K562 (cell line): Measurements from ENCODE around the gene SRC. TPM values are rescaled to one million over a fixed set of nuclear protein-coding genes. Genes with fewer than 3 reads are reported as not detected.

Experiments used
- CBFA2T2 ChIP-seq: fragments of 450-650 bp; conservative IDR thresholded peaks from 2 replicates; pipeline ENCODE4 v1.6.1; 2017; ENCODE audit warnings: mild to moderate bottlenecking
- CBX5 ChIP-seq: IDR thresholded peaks from 2 replicates; pipeline ENCODE4 v1.6.1; 2014; ENCODE audit warnings: low read depth, borderline replicate concordance
- CHCHD3 ChIP-seq: fragments of 250-450 bp; sonication (Bioruptor Pico); IDR thresholded peaks from 2 replicates; pipeline ENCODE4 v2.1.2; 2022; ENCODE audit warnings: mild to moderate bottlenecking
- GATAD2A ChIP-seq: fragments of 450-650 bp; IDR thresholded peaks from 2 replicates; pipeline ENCODE4 v1.6.1; 2017
- HDAC6 ChIP-seq: IDR thresholded peaks from 2 replicates; pipeline ENCODE4 v1.6.1; 2012; ENCODE audit warnings: low read depth, mild to moderate bottlenecking, control low read depth, inconsistent platforms, low read length, moderate library complexity
- HOMEZ ChIP-seq: fragments of 250-450 bp; sonication (Bioruptor Pico); IDR thresholded peaks from 2 replicates; pipeline ENCODE4 v1.4.0; 2020; ENCODE audit warnings: mild to moderate bottlenecking, moderate library complexity
- MAZ ChIP-seq, 2 experiments: fragments of 450-650 bp in 1 of 2; sonication (generic) in 1 of 2; formaldehyde crosslinking; IDR thresholded peaks in 1 of 2; conservative IDR thresholded peaks in 1 of 2; 2 replicates each; pipeline versions ENCODE4 v1.4.0 to v1.5.0; 2020; ENCODE audit warnings: mild to moderate bottlenecking in 1 of 2, missing genetic modification reagents in 1 of 2
- MCM3 ChIP-seq: fragments of 450-650 bp; IDR thresholded peaks from 2 replicates; pipeline ENCODE4 v1.6.1; 2016
- MECOM ChIP-seq: fragments of 250-450 bp; sonication (Bioruptor Pico); IDR thresholded peaks from 2 replicates; pipeline ENCODE4 v1.8.0; 2022; ENCODE audit warnings: inconsistent platforms
- MEIS2 ChIP-seq: fragments of 450-650 bp; IDR thresholded peaks from 2 replicates; pipeline ENCODE4 v1.6.1; 2014; ENCODE audit warnings: mild to moderate bottlenecking; ENCODE audit not compliant: partially characterized antibody
- PHB2 ChIP-seq: fragments of 450-650 bp; IDR thresholded peaks from 2 replicates; pipeline ENCODE4 v1.6.1; 2017; ENCODE audit warnings: low read depth
- POLR3A ChIP-seq: IDR thresholded peaks from 2 replicates; pipeline ENCODE4 v1.6.1; 2011; ENCODE audit warnings: borderline replicate concordance, mild to moderate bottlenecking, moderate library complexity; ENCODE audit not compliant: insufficient read length, insufficient read depth; ENCODE audit errors: extremely low read depth
- RBM14 ChIP-seq: fragments of 200-400 bp; formaldehyde crosslinking; IDR thresholded peaks from 2 replicates; pipeline ENCODE4 v1.6.1; 2018; ENCODE audit warnings: low read depth, mild to moderate bottlenecking, low read length, moderate library complexity, borderline replicate concordance; ENCODE audit not compliant: insufficient read depth
- SIRT6 ChIP-seq: IDR thresholded peaks from one replicate; pipeline ENCODE4 v1.6.1; 2012; ENCODE audit warnings: low read depth, mild to moderate bottlenecking, control low read depth, inconsistent platforms, low read length, moderate library complexity
- SNRNP70 ChIP-seq: fragments of 200-400 bp; formaldehyde crosslinking; optimal IDR thresholded peaks from 2 replicates; pipeline ENCODE3; 2017; ENCODE audit warnings: low read depth, low read length
- STAT5A ChIP-seq: IDR thresholded peaks from 2 replicates; pipeline ENCODE4 v1.6.1; 2012; ENCODE audit warnings: low read length, inconsistent platforms, borderline replicate concordance
- TBL1XR1 ChIP-seq, 2 experiments: IDR thresholded peaks; 2 replicates each; pipeline ENCODE4 v1.6.1; 2012; ENCODE audit warnings: improper control_type of control experiment in 2 of 2, low read length in 2 of 2, mild to moderate bottlenecking in 1 of 2
- ZNF24 ChIP-seq: fragments of 450-650 bp; IDR thresholded peaks from 2 replicates; pipeline ENCODE4 v1.6.1; 2016
- ZNF583 ChIP-seq: fragments of 250-450 bp; sonication (Bioruptor Pico); IDR thresholded peaks from 2 replicates; pipeline ENCODE4 v1.4.0; 2020
- ZNF764 ChIP-seq: fragments of 250-450 bp; sonication (Bioruptor Pico); IDR thresholded peaks from 2 replicates; pipeline ENCODE4 v1.4.0; 2020; ENCODE audit warnings: low read depth, mild to moderate bottlenecking, moderate library complexity
- ZNF778 ChIP-seq: fragments of 450-650 bp; formaldehyde crosslinking; IDR thresholded peaks from 2 replicates; pipeline ENCODE4 v1.4.0; 2020; ENCODE audit warnings: mild to moderate bottlenecking, moderate library complexity
- polyA plus RNA-seq, 8 experiments: library from polyadenylated mRNA; depleted of rRNA in 4 of 8; stranded (reverse) in 5 of 8; unstranded in 3 of 8; fragments of >200 nt; fragmentation: Nextera tagmentation in 2 of 8; fragmentation: Illumina TruSeq in 1 of 8; extraction: Ambion mirVana in 2 of 8; extraction: Trizol in 1 of 8; gene quantifications; 2 replicates each; pipeline versions ENCODE4 v1.2.1 to v1.2.3, GENCODE V29; 2011 to 2014; ENCODE audit warnings: inconsistent platforms in 1 of 8, missing spikeins in 1 of 8
- total RNA-seq, 7 experiments: library from RNA; depleted of rRNA in 6 of 7; stranded (reverse); fragments of >200 nt in 6 of 7; fragmentation: Illumina TruSeq in 2 of 7; extraction: Trizol in 2 of 7; gene quantifications; 2 replicates each; pipeline versions ENCODE4 v1.2.1 to v1.2.3, GENCODE V29; 2011 to 2021; ENCODE audit warnings: low replicate concordance in 1 of 7
- TF ChIP-seq, protein P1 (sequence below): fragments of 250-450 bp; sonication (Bioruptor Pico); IDR thresholded peaks from 2 replicates; pipeline ENCODE4 v1.8.0; 2021; ENCODE audit warnings: moderate library complexity, mild to moderate bottlenecking, inconsistent platforms
- TF ChIP-seq, protein P2 (sequence below): sonication (generic); formaldehyde crosslinking; IDR thresholded peaks from 2 replicates; pipeline ENCODE4 v1.9.0; 2022; ENCODE audit warnings: mild to moderate bottlenecking, missing genetic modification reagents
- TF ChIP-seq, protein P3 (sequence below): IDR thresholded peaks from 3 replicates; pipeline ENCODE4 v1.6.1; 2011; ENCODE audit warnings: borderline replicate concordance, mild to moderate bottlenecking, moderate library complexity; ENCODE audit not compliant: insufficient read length; ENCODE audit errors: extremely low read depth

The SRC gene
- total and polyA plus RNA-seq, 9 of the 15 experiments (the other 6 are each of a cell fraction or from before 2014, with no cell fraction given): 0.06 to 8.5 (median 3.1) TPM

DNA sequence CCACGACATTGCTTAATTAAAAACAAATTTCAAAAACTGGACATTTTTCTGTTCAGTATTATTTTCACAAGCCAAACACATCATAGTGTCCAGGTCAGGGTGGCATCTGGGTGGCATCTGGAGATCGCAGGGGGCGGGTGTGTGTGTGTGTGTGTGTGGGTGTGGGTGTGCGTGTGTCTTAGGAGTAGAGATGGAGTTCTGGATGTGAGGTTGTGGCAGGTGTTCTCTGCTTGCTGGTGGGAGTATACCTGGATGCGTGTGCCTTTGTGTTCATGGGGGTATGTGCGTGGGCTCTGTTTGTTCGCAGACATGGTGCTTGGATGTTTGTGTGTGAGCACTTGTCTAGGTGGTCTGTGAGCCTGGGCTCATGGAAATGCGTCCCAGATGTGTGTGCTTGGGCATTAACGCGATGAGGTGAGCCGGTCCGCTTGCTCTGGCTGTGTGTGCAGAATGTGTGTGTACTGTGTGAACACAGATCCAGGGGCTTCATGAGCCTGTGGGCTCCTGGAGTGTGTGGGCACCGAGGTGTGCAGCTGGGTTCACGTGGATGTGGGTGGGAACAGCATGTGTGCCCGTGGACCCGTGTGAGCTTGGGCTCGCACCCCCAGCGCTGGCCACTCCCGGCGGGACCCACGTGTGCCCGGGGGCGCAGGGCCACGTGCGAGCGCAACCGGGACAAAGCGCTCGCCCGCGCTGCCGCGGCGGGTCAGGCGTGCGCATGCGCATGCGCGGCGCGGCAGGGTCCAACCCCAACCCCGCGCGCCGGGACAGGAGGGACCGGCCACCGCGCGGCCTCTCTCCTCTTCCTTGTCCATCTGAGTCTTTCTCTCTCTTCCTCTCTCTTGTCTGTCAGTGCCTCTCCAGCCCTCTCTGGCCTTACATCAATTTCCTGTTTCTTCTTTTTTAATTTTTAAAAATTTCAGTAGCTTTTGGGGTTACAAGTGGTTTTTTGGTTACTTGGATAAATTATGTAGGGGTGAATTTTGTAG is 60.4 kb downstream of the SRC start (continued):
- TF ChIP-seq CHCHD3 (CRISPR knock-in tag) (no peak), HOMEZ (no peak), HDAC6 (no peak), MEIS2 (peak; percentile 83), GATAD2A (no peak; the same call in 1 of the 2 replicates), MCM3 (no peak), SIRT6 (no peak), RBM14 (no peak), CBFA2T2 (no peak), ZNF764 (no peak), ZNF778 (CRISPR knock-in tag) (no peak), CBX5 (no peak), TBL1XR1 (IDR thresholded peaks at IDR 0.05; ENCODE audit: low read length in 2 of 2) (no peak), MECOM (no peak), STAT5A (no peak), POLR3A (no peak), ZNF24 (no peak), MAZ (CRISPR knock-in tag; conservative IDR thresholded peaks at IDR 0.05 in 1 of 2, IDR thresholded peaks at IDR 0.05 in 1 of 2) (no peak), ZNF583 (CRISPR knock-in tag) (0 out of 2 replicates have a peak, but pooled peaks have one; percentile 73), SNRNP70 (no peak), PHB2 (peak; percentile 16; the same call in 1 of the 2 replicates)
- TF ChIP-seq, protein P1, sequence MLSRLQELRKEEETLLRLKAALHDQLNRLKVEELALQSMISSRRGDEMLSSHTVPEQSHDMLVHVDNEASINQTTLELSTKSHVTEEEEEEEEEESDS (CRISPR knock-in tag): no peak
- TF ChIP-seq, protein P2, sequence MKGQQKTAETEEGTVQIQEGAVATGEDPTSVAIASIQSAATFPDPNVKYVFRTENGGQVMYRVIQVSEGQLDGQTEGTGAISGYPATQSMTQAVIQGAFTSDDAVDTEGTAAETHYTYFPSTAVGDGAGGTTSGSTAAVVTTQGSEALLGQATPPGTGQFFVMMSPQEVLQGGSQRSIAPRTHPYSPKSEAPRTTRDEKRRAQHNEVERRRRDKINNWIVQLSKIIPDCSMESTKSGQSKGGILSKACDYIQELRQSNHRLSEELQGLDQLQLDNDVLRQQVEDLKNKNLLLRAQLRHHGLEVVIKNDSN (CRISPR knock-in tag): peak; percentile 56; the same call in 1 of the 2 replicates
- TF ChIP-seq, protein P3, sequence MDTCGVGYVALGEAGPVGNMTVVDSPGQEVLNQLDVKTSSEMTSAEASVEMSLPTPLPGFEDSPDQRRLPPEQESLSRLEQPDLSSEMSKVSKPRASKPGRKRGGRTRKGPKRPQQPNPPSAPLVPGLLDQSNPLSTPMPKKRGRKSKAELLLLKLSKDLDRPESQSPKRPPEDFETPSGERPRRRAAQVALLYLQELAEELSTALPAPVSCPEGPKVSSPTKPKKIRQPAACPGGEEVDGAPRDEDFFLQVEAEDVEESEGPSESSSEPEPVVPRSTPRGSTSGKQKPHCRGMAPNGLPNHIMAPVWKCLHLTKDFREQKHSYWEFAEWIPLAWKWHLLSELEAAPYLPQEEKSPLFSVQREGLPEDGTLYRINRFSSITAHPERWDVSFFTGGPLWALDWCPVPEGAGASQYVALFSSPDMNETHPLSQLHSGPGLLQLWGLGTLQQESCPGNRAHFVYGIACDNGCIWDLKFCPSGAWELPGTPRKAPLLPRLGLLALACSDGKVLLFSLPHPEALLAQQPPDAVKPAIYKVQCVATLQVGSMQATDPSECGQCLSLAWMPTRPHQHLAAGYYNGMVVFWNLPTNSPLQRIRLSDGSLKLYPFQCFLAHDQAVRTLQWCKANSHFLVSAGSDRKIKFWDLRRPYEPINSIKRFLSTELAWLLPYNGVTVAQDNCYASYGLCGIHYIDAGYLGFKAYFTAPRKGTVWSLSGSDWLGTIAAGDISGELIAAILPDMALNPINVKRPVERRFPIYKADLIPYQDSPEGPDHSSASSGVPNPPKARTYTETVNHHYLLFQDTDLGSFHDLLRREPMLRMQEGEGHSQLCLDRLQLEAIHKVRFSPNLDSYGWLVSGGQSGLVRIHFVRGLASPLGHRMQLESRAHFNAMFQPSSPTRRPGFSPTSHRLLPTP: no peak
